HUES64 (cell line): ENCODE results near the gene TEC.
"Not testable (repeated sequence)": the region's sequence is repeated elsewhere in the genome, so short reads cannot be mapped to it uniquely, and the experiment has no call there.

ENCODE experiments used
- H3K27ac ChIP-seq: 2 replicates; pipeline ENCODE4 v1.7.0; 2013; ENCODE audit warnings: low read depth, low read length, inconsistent platforms
- H3K27me3 ChIP-seq: 2 replicates; pipeline ENCODE4 v1.6.1; 2013; ENCODE audit warnings: mild to moderate bottlenecking, low read length; ENCODE audit not compliant: insufficient read depth
- H3K36me3 ChIP-seq: 2 replicates; pipeline ENCODE4 v1.6.1; 2013; ENCODE audit warnings: mild to moderate bottlenecking, low read length; ENCODE audit not compliant: insufficient read depth
- H3K4me1 ChIP-seq: 2 replicates; pipeline ENCODE4 v1.6.1; 2013; ENCODE audit warnings: mild to moderate bottlenecking, low read length, moderate library complexity; ENCODE audit not compliant: insufficient read depth
- H3K4me3 ChIP-seq: 2 replicates; pipeline ENCODE4 v1.5.1; 2013; ENCODE audit warnings: mild to moderate bottlenecking, low read length, moderate library complexity
- H3K9ac ChIP-seq: 2 replicates; pipeline ENCODE4 v1.6.1; 2013; ENCODE audit warnings: mild to moderate bottlenecking, low read depth, low read length
- H3K9me3 ChIP-seq: 2 replicates; pipeline ENCODE4 v1.6.1; 2013; ENCODE audit warnings: low read depth, low read length; ENCODE audit not compliant: insufficient read depth
- WGBS: fragments of 150-250, 120-280 bp; methylation state at CpG from one replicate; pipeline ENCODE4 v1.1.7; 2013; ENCODE audit warnings: missing lambda C conversion rate; 5-methylcytosine and 5-hydroxymethylcytosine counted together

The TEC gene

DNA sequence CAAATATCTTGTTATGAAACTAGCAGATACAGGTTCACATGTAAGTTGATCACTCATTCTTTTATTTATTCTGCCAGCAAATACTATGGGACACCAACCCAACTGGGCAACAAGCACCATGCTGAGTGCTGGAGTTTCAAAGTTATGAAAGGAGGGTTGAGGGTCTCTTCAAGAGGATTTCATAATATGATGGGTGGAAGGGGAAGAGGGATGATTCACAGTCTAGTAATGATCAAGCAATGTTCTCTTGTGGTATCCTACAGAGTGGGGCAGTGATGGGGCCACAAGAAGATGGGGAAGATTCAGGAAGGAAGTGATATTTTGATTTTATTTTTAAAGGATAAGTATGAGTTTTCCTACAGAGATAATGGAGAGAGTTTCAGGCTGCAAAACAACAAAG, 89.4 kb downstream of the TEC start:
- Histone ChIP-seq H3K9ac (no peak overlapping the region), H3K4me1 (peaks cover 25% of the 10 kb centered on the region), H3K27ac (no peak overlapping the region), H3K36me3 (no peaks in the 10 kb centered on the region), H3K4me3 (no peak overlapping the region), H3K27me3 (no peaks in the 10 kb centered on the region), H3K9me3 (no peaks in the 10 kb centered on the region)

DNA sequence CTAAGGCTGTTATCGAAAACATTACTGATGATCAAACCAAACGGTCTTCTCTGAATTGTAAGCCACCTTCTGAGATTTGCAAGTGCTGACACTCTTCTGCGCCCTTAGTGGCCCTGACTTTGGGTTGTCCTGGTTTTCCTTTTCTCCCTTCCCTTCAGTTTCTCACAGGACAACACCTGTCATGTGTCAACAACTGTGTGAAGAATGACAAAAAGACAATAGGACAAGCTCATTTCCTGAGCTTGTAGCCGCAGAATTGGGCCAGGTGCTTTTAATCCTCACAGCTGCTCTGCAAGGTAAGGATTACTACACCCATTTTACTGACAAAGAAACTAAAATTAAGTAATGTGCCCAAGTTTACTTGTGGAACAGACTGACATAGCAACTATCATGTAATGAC, 90.7 kb downstream of the TEC start:
- 84% methylated on average over 4 of the region's 4 CpGs for WGBS
- peaks cover 35% of the 10 kb centered on the region for H3K4me1 ChIP-seq
- no peak overlapping the region for H3K4me3 ChIP-seq
- no peaks in the 10 kb centered on the region for H3K36me3 ChIP-seq
- H3K9ac ChIP-seq, result no peak overlapping the region
- H3K27ac ChIP-seq, result no peak overlapping the region
- no peaks in the 10 kb centered on the region for H3K27me3 ChIP-seq
- H3K9me3 ChIP-seq, result no peaks in the 10 kb centered on the region

GRCh38 chr4:48175806-48176205, 93.8 kb downstream of the TEC start:
- Histone ChIP-seq H3K4me3 (no peak overlapping the region), H3K4me1 (peaks cover 39% of the 10 kb centered on the region), H3K27me3 (no peaks in the 10 kb centered on the region), H3K9me3 (no peaks in the 10 kb centered on the region), H3K36me3 (no peaks in the 10 kb centered on the region), H3K27ac (peak overlapping the region; percentile 53; the same call in 1 of the 2 replicates), H3K9ac (0 out of 2 replicates have a peak overlapping the region, but pooled peaks have one; percentile 2)

DNA sequence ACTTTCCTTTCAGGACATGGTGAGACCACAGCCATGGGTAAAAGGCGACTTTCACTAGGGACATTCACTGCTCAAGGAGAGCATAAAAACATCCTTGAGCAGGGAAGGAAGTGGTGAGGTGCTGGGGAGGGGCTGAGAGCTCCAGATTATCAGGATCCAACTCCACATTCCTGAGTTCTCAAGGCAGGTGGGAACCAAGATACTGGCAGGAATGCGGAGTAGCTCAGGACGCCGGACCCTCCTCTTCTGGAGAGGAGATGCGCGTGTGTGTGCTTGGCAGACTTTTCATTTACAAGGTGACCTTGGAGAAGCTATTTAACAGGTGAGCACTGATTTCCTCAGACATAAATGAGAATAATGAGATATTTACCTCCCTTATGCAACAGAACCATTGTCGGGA, 94.3 kb downstream of the TEC start:
- Histone ChIP-seq H3K27ac (peak overlapping the region; percentile 62), H3K4me3 (no peak overlapping the region), H3K27me3 (no peaks in the 10 kb centered on the region), H3K9ac (0 out of 2 replicates have a peak overlapping the region, but pooled peaks have one; percentile 7), H3K36me3 (no peaks in the 10 kb centered on the region), H3K9me3 (no peaks in the 10 kb centered on the region), H3K4me1 (peaks cover 39% of the 10 kb centered on the region)
- 38% methylated on average over 6 of the region's 7 CpGs for WGBS

DNA sequence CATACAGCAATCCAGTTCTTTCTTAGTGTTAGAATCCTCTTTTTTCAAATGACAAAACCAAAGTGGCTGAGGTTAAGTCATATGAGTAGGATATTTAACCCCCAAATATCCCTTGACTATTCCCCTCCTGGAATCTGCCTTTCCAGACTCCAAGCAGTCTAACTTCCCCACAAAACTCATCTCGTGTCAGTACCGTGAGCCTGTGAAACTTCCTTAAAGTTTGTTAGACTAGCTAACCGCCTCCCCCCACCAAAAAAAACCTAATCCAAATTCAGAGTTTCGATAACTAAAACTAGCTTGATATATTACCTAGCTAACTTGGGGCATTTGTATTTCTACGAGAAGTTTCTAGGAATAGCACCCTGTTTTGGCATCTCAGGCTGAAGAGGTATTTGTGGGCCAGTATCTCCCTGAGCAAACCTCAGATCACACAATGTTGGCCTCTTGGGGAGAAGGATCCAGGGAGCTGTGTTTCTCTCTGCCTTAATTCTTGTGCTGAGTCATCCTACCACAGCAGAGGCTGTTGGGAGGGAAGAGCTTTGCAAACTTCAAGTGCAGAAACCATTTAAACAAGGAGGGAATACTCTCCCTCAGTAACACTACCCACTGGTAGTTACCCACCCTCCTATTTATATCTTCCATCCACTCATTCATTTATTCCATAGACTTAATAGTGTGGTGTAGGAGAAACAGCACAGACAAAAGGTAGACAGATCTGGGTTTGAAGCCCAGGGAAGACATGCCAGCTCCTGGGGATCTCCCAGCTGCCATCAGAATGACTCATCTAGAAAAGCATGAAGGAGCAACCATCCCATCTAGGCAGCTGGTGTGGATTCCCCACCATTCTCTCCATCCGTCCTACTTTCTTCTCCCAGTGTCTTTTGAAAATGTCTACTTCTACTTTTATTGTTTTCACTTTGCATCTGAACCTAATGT, 96.3 kb downstream of the TEC start:
- Histone ChIP-seq H3K9me3 (no peaks in the 10 kb centered on the region), H3K27ac (no peak overlapping the region), H3K27me3 (no peaks in the 10 kb centered on the region), H3K9ac (no peak overlapping the region), H3K4me3 (no peak overlapping the region), H3K36me3 (no peaks in the 10 kb centered on the region), H3K4me1 (peaks cover 33% of the 10 kb centered on the region)
- WGBS, result 79% methylated on average over 6 of the region's 6 CpGs

- peaks cover 33% of the 10 kb centered on the region for H3K4me1 ChIP-seq
- H3K9me3 ChIP-seq, result no peaks in the 10 kb centered on the region
- H3K27me3 ChIP-seq, result no peaks in the 10 kb centered on the region
- no peaks in the 10 kb centered on the region for H3K36me3 ChIP-seq
- H3K4me3 ChIP-seq, result no peak overlapping the region
- H3K27ac ChIP-seq, result no peak overlapping the region
- H3K9ac ChIP-seq, result no peak overlapping the region
- WGBS, result 42% methylated on average over 2 of the region's 4 CpGs
These were observed 97.0 kb downstream of the TEC start for GRCh38 chr4:48172651-48173050.

- WGBS, result 0% methylated on average over 1 of the region's 1 CpG
- Histone ChIP-seq H3K36me3 (no peaks in the 10 kb centered on the region; the same call in 1 of the 2 replicates), H3K4me1 (peaks cover 11% of the 10 kb centered on the region), H3K9ac (no peak overlapping the region), H3K27ac (no peak overlapping the region), H3K27me3 (no peaks in the 10 kb centered on the region), H3K4me3 (no peak overlapping the region), H3K9me3 (no peaks in the 10 kb centered on the region)
These were observed 100.0 kb downstream of the TEC start for GRCh38 chr4:48169636-48170035.

DNA sequence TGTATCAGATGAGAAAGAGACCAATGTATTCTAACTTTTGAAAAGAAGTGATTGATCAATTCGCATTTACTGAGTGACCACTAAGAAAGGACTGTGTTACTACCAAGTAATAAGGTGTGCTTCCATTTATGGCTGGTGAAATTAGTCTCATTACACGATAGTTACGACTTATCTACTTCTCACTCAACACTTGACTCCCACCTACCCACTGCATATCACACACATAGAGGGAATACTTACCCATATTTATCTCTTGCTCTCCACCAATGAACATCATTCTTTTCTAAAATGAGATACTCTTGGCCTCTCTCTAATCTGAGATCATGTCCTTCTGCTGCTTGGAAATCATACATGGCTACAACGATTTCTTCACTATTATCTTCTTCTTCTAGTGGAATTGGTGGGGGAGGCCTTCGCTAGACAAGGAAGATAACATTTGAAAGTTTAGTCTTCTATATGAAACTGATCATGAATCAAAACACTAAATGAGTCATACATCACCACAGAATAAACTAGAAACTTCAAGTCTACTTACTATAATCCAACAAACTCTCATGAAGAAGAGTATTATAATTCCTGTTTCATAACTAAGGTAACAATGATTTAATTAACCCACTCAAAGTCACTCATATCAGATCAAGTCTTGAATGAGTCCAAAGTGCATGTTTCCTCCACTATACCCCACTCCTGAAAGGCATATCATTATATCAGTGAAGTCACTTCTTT, 101.9 kb downstream of the TEC start:
- no peaks in the 10 kb centered on the region for H3K9me3 ChIP-seq
- no peaks in the 10 kb centered on the region; the same call in 1 of the 2 replicates for H3K36me3 ChIP-seq
- WGBS, result 94% methylated on average over 2 of the region's 5 CpGs

GRCh38 chr4:48164561-48164960, 105.1 kb downstream of the TEC start:
- not testable (repeated sequence) for H3K4me1 ChIP-seq, H3K4me3 ChIP-seq, H3K27me3 ChIP-seq, H3K9ac ChIP-seq, H3K9me3 ChIP-seq, H3K27ac ChIP-seq, H3K36me3 ChIP-seq
- 95% methylated on average over 9 of the region's 9 CpGs for WGBS

More for the DNA sequence above, 101.9 kb downstream of the TEC start:
- no peaks in the 10 kb centered on the region for H3K27me3 ChIP-seq
- H3K4me3 ChIP-seq, result no peak overlapping the region
- no peaks in the 10 kb centered on the region for H3K4me1 ChIP-seq
- H3K27ac ChIP-seq, result no peak overlapping the region
- H3K9ac ChIP-seq, result no peak overlapping the region

DNA sequence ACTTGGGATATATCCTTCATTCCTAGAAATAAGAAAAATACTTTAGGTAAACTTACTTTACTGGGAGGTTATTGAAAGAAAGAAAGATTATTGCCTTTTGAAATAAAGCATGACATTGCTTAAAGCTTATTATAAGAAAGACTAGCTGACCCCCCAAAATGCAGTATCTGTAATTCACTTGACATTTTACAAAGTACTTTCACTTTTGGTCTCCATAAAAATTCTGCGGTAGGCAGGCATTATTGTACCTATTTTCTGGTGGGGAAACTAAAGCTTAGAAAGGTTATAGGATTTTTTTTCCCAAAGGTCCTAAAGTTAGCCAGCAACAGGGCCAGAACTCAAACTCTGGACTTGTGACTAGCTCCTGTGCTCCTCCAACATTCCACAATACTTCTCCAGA, 105.9 kb downstream of the TEC start:
- H3K9ac ChIP-seq, result no peak overlapping the region
- H3K27me3 ChIP-seq, result no peaks in the 10 kb centered on the region
- no peaks in the 10 kb centered on the region for H3K9me3 ChIP-seq
- H3K27ac ChIP-seq, result no peak overlapping the region
- 91% methylated on average over 1 of the region's 1 CpG for WGBS
- H3K36me3 ChIP-seq, result no peaks in the 10 kb centered on the region; the same call in 1 of the 2 replicates
- no peaks in the 10 kb centered on the region for H3K4me1 ChIP-seq
- no peak overlapping the region for H3K4me3 ChIP-seq

DNA sequence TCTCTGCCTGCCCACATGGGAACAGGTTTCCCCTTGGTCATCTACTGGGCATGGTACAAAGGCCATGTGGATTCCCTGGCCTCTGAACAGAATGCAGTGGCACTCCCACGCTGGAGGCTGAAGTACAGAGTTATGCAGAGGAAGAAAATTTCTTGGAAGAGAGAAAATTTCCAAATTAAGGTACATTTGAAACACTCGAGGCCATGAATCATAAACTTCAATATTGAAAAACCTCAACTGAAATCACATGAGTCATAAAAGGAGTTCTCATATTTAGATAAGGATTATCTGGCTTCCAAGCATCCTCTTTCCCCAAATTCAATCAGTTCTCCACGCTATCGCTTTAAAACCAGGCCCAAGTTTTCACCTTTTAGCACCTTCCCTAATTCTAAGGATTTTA, 107.5 kb downstream of the TEC start:
- Histone ChIP-seq H3K36me3 (no peaks in the 10 kb centered on the region; the same call in 1 of the 2 replicates), H3K4me1 (no peaks in the 10 kb centered on the region), H3K27ac (no peak overlapping the region), H3K27me3 (no peaks in the 10 kb centered on the region), H3K4me3 (no peak overlapping the region), H3K9ac (no peak overlapping the region), H3K9me3 (no peaks in the 10 kb centered on the region)
- WGBS, result 94% methylated on average over 4 of the region's 4 CpGs
